GM12892 (cell line): ENCODE results near the gene JAZF1.

Source experiments
- DNase-seq: peaks from one replicate; pipeline ENCODE4 v3.0.0; 2011; ENCODE audit not compliant: insufficient read length
- FAIRE-seq: peaks from 2 replicates; lab custom pipeline; 2011; peaks lifted over from hg19 to GRCh38; lab: Jason Lieb, UNC
- POLR2A ChIP-seq: IDR thresholded peaks from 2 replicates; pipeline ENCODE4 v1.6.1; 2011; ENCODE audit warnings: low read depth, low read length, control low read depth
- POLR2AphosphoS5 ChIP-seq: IDR thresholded peaks from 2 replicates; pipeline ENCODE4 v1.6.1; 2011; ENCODE audit warnings: low read depth, low read length, control low read depth
- TAF1 ChIP-seq: IDR thresholded peaks from 2 replicates; pipeline ENCODE4 v1.6.1; 2011; ENCODE audit warnings: low read depth, mild to moderate bottlenecking, control low read depth, low read length, borderline replicate concordance

The JAZF1 gene

GRCh38 chr7:28142650-28143049, 37.9 kb downstream of the JAZF1 start:
- no peak for FAIRE-seq
- DNase-seq = no peak
- TF ChIP-seq POLR2A (no peak), POLR2AphosphoS5 (no peak), TAF1 (no peak)

- FAIRE-seq (no peak), DNase-seq (no peak)
- TF ChIP-seq TAF1 (no peak), POLR2A (no peak), POLR2AphosphoS5 (no peak)
Measured at GRCh38 chr7:28140979-28141378, 39.6 kb downstream of the JAZF1 start.

DNA sequence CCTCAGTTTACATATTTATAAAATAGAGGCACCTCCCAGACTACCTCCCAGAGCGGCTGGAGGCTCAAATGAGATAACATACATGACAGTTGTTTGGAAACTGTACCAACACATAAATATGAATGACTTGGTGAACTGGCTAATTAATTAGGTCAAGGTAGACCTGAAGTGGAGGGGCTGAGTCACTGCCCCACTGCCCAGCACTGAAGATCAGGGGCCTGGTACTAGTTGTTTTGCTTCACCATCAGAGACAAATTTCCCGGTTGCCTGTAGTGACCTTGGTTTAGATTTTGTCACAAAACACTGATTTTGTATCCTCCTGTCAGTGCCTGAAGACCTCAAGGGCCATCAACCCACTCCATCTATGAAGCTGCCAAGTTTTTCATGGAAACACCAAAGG, 41.8 kb downstream of the JAZF1 start:
- FAIRE-seq = no peak
- TF ChIP-seq POLR2AphosphoS5 (no peak), TAF1 (no peak), POLR2A (no peak)

GRCh38 chr7:28137463-28137862, 43.1 kb downstream of the JAZF1 start:
- DNase-seq = no peak
- FAIRE-seq = no peak
- TF ChIP-seq POLR2A = no peak
- no peak for TF ChIP-seq POLR2AphosphoS5
- TF ChIP-seq TAF1 = no peak

More for the DNA sequence above, 41.8 kb downstream of the JAZF1 start:
- DNase-seq = no peak

- DNase-seq (no peak), FAIRE-seq (no peak)
- TF ChIP-seq POLR2AphosphoS5 (no peak), POLR2A (no peak), TAF1 (no peak)
Measured at GRCh38 chr7:28136885-28137284, 43.7 kb downstream of the JAZF1 start.

DNA sequence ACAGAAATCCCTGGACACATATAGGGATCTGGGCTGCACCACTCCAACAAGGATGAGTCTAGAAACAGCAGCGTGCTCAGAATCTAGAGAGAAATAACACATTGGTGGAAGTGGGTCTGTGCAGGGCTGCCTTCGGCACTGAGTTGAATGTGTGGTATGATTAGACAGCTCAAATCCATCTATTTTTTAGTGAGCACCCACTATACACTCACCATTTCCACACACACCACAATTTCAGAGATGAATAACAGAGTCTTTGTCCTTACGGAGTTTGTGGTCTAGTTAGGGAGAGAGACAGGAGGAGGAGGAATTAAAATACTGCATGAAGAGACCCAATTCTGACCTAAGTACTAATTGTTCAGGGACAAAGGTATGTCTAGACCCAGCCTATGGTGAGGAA, 44.2 kb downstream of the JAZF1 start:
- FAIRE-seq (no peak), DNase-seq (no peak)
- TF ChIP-seq TAF1 (no peak), POLR2A (no peak), POLR2AphosphoS5 (no peak)

DNA sequence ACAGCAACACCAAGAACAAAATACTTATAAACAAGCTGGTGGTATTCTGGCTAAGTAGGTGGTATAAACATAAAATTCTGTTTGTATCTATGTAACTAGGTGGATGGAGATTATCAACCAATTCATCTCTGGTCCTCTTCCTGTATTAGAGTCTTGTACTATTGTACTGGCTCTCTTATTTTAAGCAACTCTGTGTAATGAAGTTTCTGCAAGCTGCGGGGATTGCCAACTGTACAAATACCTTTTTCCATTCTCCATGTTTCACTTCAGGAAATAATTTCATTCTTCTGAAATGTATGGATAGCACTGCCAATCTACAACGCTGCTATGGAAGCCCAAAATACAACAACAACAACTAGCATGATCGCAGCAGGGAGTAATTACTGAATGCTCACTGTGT, 44.8 kb downstream of the JAZF1 start:
- FAIRE-seq (no peak), DNase-seq (no peak)
- TF ChIP-seq POLR2A = no peak
- TF ChIP-seq TAF1 = no peak
- TF ChIP-seq POLR2AphosphoS5 = no peak

DNA sequence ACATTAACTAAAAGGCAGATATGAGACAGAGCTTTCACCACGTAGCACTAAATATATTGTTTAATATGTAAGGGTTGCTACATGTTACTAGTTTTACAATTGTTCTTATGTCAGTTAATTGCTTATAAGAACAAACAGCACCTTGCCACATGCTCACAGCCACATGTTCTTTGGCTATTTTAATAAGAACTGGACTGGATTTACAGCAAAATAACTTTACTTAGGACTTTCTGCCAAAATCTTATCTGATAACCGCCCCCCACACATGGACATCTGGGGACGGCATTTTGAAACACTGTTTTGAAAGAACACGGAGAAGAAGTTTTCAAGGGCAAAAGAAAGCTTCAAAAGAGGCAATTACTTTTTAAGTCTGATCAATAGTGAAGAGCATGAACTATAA, 45.3 kb downstream of the JAZF1 start:
- no peak for TF ChIP-seq POLR2AphosphoS5
- no peak for TF ChIP-seq POLR2A
- TF ChIP-seq TAF1 = no peak
- FAIRE-seq = no peak
- no peak for DNase-seq

DNA sequence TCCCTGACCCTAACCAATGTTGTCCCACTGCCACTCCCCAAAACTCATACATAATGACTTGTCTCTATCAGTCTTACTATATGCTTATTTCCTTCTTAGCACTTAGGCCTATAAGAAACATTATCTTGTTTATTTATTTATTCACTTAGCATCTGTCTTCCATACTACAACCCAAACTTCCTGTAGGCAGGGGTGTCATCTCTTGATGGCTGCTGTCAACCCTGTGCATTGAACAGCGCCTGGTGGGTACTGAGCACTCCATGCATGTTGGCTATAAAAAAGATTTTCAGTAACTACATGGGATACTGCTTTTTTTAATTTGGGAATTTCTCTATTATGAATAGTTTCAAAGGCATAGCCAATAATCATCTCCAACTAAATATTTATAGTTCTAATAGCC, 46.7 kb downstream of the JAZF1 start:
- no peak for FAIRE-seq
- TF ChIP-seq POLR2A (no peak), POLR2AphosphoS5 (no peak), TAF1 (no peak)
- no peak for DNase-seq

DNA sequence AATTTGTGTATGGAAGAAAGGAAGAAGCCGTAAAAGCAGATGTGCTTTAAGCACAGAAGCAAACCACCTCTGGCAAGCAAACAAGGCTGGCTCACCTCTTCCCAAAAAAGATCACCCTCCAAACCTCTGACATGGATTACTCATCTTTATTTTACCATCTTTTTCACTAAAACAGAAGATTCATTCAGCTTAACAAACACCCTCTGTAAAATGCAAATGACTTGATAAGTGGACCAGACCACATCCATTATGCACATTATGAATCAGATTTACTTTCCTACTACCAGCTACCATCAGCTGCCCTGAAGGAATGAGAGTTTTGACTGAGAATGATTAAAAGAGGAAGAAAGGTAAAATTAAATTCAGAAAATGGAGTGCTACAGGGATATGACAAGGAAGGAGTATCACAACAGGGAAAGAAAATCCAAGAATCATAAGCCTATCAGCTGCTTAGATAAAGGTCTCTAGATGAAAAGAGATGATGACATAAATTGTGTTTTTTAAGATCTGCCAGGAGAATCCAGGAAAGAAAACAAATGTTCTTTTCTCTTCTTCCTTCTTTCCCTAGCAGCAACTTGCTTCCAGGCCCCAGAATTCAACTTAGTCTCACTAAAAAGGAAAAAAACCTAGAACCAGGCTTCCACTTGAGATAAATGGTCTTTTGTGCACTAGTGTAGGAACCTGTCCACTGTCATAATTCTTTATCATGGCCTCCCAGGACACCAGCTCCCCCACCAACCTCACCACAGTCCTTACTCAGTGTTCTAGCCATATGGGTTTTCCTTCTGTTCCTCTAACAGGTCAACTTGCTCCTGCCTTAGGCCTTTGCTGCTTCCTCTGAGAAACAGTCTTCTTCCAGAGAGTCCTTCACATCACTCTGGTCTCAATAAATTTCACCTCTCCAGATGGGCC, 47.4 kb downstream of the JAZF1 start:
- DNase-seq (no peak), FAIRE-seq (no peak)
- TF ChIP-seq POLR2AphosphoS5 (no peak), POLR2A (no peak), TAF1 (no peak)

- no peak for FAIRE-seq
- no peak for DNase-seq
- no peak for TF ChIP-seq TAF1
- TF ChIP-seq POLR2AphosphoS5 = no peak
- TF ChIP-seq POLR2A = no peak
Measured at GRCh38 chr7:28130277-28130676, 50.3 kb downstream of the JAZF1 start.

DNA sequence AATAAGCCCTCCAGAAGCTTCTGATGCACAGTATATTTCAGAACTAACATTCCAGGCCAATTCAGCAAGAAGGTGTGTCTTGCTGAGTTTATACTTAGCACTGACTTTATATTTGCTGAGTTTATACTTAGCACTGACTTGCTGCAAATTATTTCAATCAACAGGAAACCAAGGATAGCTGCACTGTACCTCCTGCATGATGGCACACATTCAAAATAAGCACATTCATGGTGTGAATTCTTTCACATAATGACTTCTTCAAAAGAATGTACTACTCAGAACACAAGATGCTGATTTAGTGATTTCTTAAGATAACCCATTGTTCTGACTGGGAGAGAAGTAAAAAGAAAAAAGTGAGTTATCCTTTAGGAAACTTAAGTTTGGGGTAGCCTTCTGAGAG, 52.0 kb downstream of the JAZF1 start:
- TF ChIP-seq POLR2A (no peak), POLR2AphosphoS5 (no peak), TAF1 (no peak)
- DNase-seq = no peak
- FAIRE-seq = no peak
